HepG2 (cell line): ENCODE measurements around the gene UBFD1. TPM values are rescaled to one million over a fixed set of nuclear protein-coding genes. Genes with fewer than 3 reads are reported as not detected.

ENCODE experiments used
- ARID2 ChIP-seq: sonication (generic); formaldehyde crosslinking; IDR thresholded peaks from 2 replicates; pipeline ENCODE4 v1.8.1; 2022; ENCODE audit warnings: mild to moderate bottlenecking, missing genetic modification reagents, borderline replicate concordance
- ARID5B ChIP-seq: IDR thresholded peaks from 2 replicates; pipeline ENCODE4 v1.4.0; 2020; ENCODE audit warnings: mild to moderate bottlenecking, missing genetic modification reagents
- DBP ChIP-seq: sonication (generic); formaldehyde crosslinking; IDR thresholded peaks from 2 replicates; pipeline ENCODE4 v1.4.0; 2020; ENCODE audit warnings: missing genetic modification reagents; ENCODE audit errors: not compliant biosample characterization
- EEA1 ChIP-seq: sonication (generic); formaldehyde crosslinking; IDR thresholded peaks from 2 replicates; pipeline ENCODE4 v1.5.1; 2020; ENCODE audit warnings: mild to moderate bottlenecking, missing genetic modification reagents, borderline replicate concordance
- GLMP ChIP-seq: sonication (generic); formaldehyde crosslinking; IDR thresholded peaks from 2 replicates; pipeline ENCODE4 v1.9.0; 2021; ENCODE audit warnings: missing genetic modification reagents, mild to moderate bottlenecking, borderline replicate concordance
- IRF9 ChIP-seq: sonication (generic); formaldehyde crosslinking; IDR thresholded peaks from 2 replicates; pipeline ENCODE4 v1.8.0; 2022; ENCODE audit warnings: missing genetic modification reagents, mild to moderate bottlenecking, borderline replicate concordance
- MAFF ChIP-seq: IDR thresholded peaks from 2 replicates; pipeline ENCODE4 v1.6.1; 2011; ENCODE audit warnings: low read depth, low read length, improper control_type of control experiment
- NFRKB ChIP-seq: fragments of 450-650 bp; IDR thresholded peaks from 2 replicates; pipeline ENCODE4 v1.6.1; 2017
- NKX3-1 ChIP-seq: sonication (generic); formaldehyde crosslinking; IDR thresholded peaks from 2 replicates; pipeline ENCODE4 v1.5.0; 2020; ENCODE audit warnings: missing genetic modification reagents
- RBFOX2 ChIP-seq: fragments of 200-400 bp; formaldehyde crosslinking; IDR thresholded peaks from 2 replicates; pipeline ENCODE4 v1.6.1; 2017; ENCODE audit warnings: low read depth, mild to moderate bottlenecking, low read length
- THRA ChIP-seq: sonication (generic); formaldehyde crosslinking; IDR thresholded peaks from 2 replicates; pipeline ENCODE4 v1.4.0; 2020; ENCODE audit warnings: missing genetic modification reagents, borderline replicate concordance
- ZNF124 ChIP-seq: sonication (generic); formaldehyde crosslinking; IDR thresholded peaks from 2 replicates; pipeline ENCODE4 v1.4.0; 2020; ENCODE audit warnings: missing genetic modification reagents
- ZNF138 ChIP-seq: sonication (generic); formaldehyde crosslinking; IDR thresholded peaks from 2 replicates; pipeline ENCODE4 v1.5.0; 2020; ENCODE audit warnings: mild to moderate bottlenecking, low read depth, missing genetic modification reagents
- ZNF557 ChIP-seq: sonication (generic); formaldehyde crosslinking; IDR thresholded peaks from 2 replicates; pipeline ENCODE4 v1.4.0; 2020; ENCODE audit warnings: missing genetic modification reagents
- ZNF572 ChIP-seq: sonication (generic); formaldehyde crosslinking; IDR thresholded peaks from 2 replicates; pipeline ENCODE4 v1.5.1; 2020; ENCODE audit warnings: mild to moderate bottlenecking, missing genetic modification reagents
- ZNF7 ChIP-seq: IDR thresholded peaks from 2 replicates; pipeline ENCODE4 v1.6.1; 2016; ENCODE audit warnings: missing biosample characterization, missing genetic modification reagents
- ZNF800 ChIP-seq: sonication (generic); formaldehyde crosslinking; IDR thresholded peaks from 2 replicates; pipeline ENCODE4 v1.4.0; 2020; ENCODE audit warnings: missing genetic modification reagents
- ZSCAN21 ChIP-seq: sonication (generic); formaldehyde crosslinking; IDR thresholded peaks from 2 replicates; pipeline ENCODE4 v1.8.0; 2022; ENCODE audit warnings: mild to moderate bottlenecking, missing genetic modification reagents, moderate library complexity, borderline replicate concordance
- polyA plus RNA-seq, 8 experiments: library from polyadenylated mRNA; depleted of rRNA in 3 of 8; stranded (reverse) in 7 of 8; unstranded in 1 of 8; fragments of >200 nt; fragmentation: Illumina TruSeq in 4 of 8; extraction: Trizol in 4 of 8; gene quantifications; 2 replicates each; pipeline versions ENCODE4 v1.2.1 to v1.2.3, GENCODE V29; 2011 to 2016; ENCODE audit warnings: low read depth in 4 of 8, missing spikeins in 1 of 8, mixed read lengths in 1 of 8; ENCODE audit not compliant: insufficient read depth in 1 of 8
- total RNA-seq, 5 experiments: library from RNA; depleted of rRNA; stranded (reverse); fragments of >200 nt; fragmentation: Illumina TruSeq; extraction: Trizol; gene quantifications; 2 replicates each; pipeline ENCODE4 v1.2.3, GENCODE V29; 2016; ENCODE audit warnings: low read depth in 1 of 5

The UBFD1 gene
- total and polyA plus RNA-seq, 2 of the 13 experiments (the other 11 are each of a cell fraction or from before 2014, with no cell fraction given), result 100 to 111 TPM

GRCh38 chr16:23539984-23540816 is 17.3 kb upstream of the UBFD1 start (continued):
- peak; percentile 100 for TF ChIP-seq ARID5B (CRISPR knock-in tag)
- TF ChIP-seq ARID2 (CRISPR knock-in tag), result no peak
- TF ChIP-seq ZNF572 (CRISPR knock-in tag), result no peak
- peak; percentile 78 for TF ChIP-seq NKX3-1 (CRISPR knock-in tag)
- TF ChIP-seq ZNF7 (CRISPR knock-in tag), result no peak
- TF ChIP-seq RBFOX2, result no peak
- no peak for TF ChIP-seq ZNF557
- no peak for TF ChIP-seq GLMP (CRISPR knock-in tag)
- TF ChIP-seq THRA (CRISPR knock-in tag), result peak; percentile 91
- peak; percentile 85 for TF ChIP-seq MAFF
- no peak for TF ChIP-seq ZNF138
- TF ChIP-seq ZNF800 (CRISPR knock-in tag), result peak; percentile 49
- no peak for TF ChIP-seq NFRKB
- TF ChIP-seq EEA1 (CRISPR knock-in tag), result no peak
- peak; percentile 37; the same call in 1 of the 2 replicates for TF ChIP-seq ZNF124 (CRISPR knock-in tag)
- peak; percentile 73 for TF ChIP-seq ZSCAN21 (CRISPR knock-in tag)
- no peak; the same call in 1 of the 2 replicates for TF ChIP-seq IRF9
- TF ChIP-seq DBP (CRISPR knock-in tag), result no peak
